Panc1 (cell line): ENCODE data around the gene KCNG2. TPM values are rescaled to one million over a fixed set of nuclear protein-coding genes. Genes with fewer than 3 reads are reported as not detected.

ENCODE experiments used
- ATAC-seq: fragments of 200-7000 bp; cut with Tn5 transposase; 2 replicates; pipeline ENCODE4 v1.9.1; 2020; ENCODE audit warnings: mild to moderate bottlenecking, moderate library complexity
- BruUV-seq: library from RNA; stranded (reverse); fragments of 400-500 nt; replicated peaks from 2 replicates; lab custom pipeline; 2021; lab: Mats Ljungman, UMichigan
- CTCF ChIA-PET: fragments of 300-600 bp; sonication (Branson Sonifier 250); formaldehyde crosslinking; loops from one replicate; lab custom pipeline; 2022; ENCODE audit warnings: antibody characterized with exemption; lab: Charles Lee
- POLR2A ChIA-PET: fragments of 300-600 bp; sonication (Branson Sonifier 250); formaldehyde crosslinking; loops from one replicate; lab custom pipeline; 2022; ENCODE audit warnings: antibody characterized with exemption; lab: Charles Lee
- DNase-seq: peaks from one replicate; pipeline ENCODE4 v3.0.0-alpha.2; 2010; ENCODE audit warnings: low read depth, low spot score
- H3K27ac ChIP-seq: 2 replicates; pipeline ENCODE4 v1.5.1; 2011; ENCODE audit warnings: mild to moderate bottlenecking, low read length, inconsistent platforms
- H3K27me3 ChIP-seq: fragments of 200-500 bp; sonication (Bioruptor generic); 2 replicates; pipeline ENCODE4 v1.6.0; 2014; ENCODE audit warnings: low read length, inconsistent platforms; ENCODE audit not compliant: control insufficient read depth, insufficient read depth
- H3K36me3 ChIP-seq: fragments of 200-500 bp; sonication (Bioruptor generic); 2 replicates; pipeline ENCODE4 v1.5.1; 2014; ENCODE audit warnings: inconsistent platforms, mild to moderate bottlenecking, low read length, moderate library complexity; ENCODE audit not compliant: control insufficient read depth, insufficient read depth
- H3K4me1 ChIP-seq: 2 replicates; pipeline ENCODE4 v1.5.1; 2011; ENCODE audit warnings: inconsistent platforms, mild to moderate bottlenecking, low read length, moderate library complexity; ENCODE audit not compliant: control insufficient read depth, insufficient read depth
- H3K4me3 ChIP-seq, 2 experiments: 2 replicates each; pipeline ENCODE4 v1.5.1; 2011 to 2012; ENCODE audit warnings: low read depth in 2 of 2, low read length in 2 of 2, mild to moderate bottlenecking in 2 of 2, inconsistent platforms in 1 of 2, moderate library complexity in 1 of 2
- H3K9me3 ChIP-seq: fragments of 200-500 bp; sonication (Bioruptor generic); 2 replicates; pipeline ENCODE4 v1.5.1; 2014; ENCODE audit warnings: low read depth, mild to moderate bottlenecking, inconsistent platforms, low read length, moderate library complexity; ENCODE audit not compliant: control insufficient read depth, insufficient read depth
- POLR2AphosphoS5 ChIP-seq: IDR thresholded peaks from 2 replicates; pipeline ENCODE4 v1.6.1; 2012; ENCODE audit warnings: mild to moderate bottlenecking, low read depth, low read length, moderate library complexity
- SIN3A ChIP-seq: IDR thresholded peaks from 2 replicates; pipeline ENCODE4 v1.6.1; 2012; ENCODE audit warnings: low read depth, mild to moderate bottlenecking, low read length, moderate library complexity, borderline replicate concordance; ENCODE audit not compliant: insufficient read depth
- TCF7L2 ChIP-seq: IDR thresholded peaks from 2 replicates; pipeline ENCODE4 v1.6.1; 2011; ENCODE audit warnings: mild to moderate bottlenecking, low read depth, low read length, inconsistent platforms
- in situ Hi-C: cut with HindIII; loops from 2 replicates; pipeline ENCODE4 v1.10.0; 2016; ENCODE audit warnings: low sequenced_read_pairs, low pct_unique_long_range_greater_than_20kb
- intact Hi-C: fragments of 100-400 bp; cut with micrococcal nuclease; formaldehyde crosslinking; loops from one replicate; pipeline ENCODE4 v1.10.0; 2022; ENCODE audit not compliant: unreplicated experiment
- total RNA-seq: library from RNA; stranded (reverse); gene quantifications from one replicate; pipeline ENCODE4 v1.2.1, GENCODE V29; 2021; ENCODE audit not compliant: unreplicated experiment
- TF ChIP-seq, protein P1 (sequence below): fragments of 450-650 bp; IDR thresholded peaks from 2 replicates; pipeline ENCODE4 v1.5.1; 2017; ENCODE audit warnings: mild to moderate bottlenecking
- TF ChIP-seq, protein P2 (sequence below), 2 experiments: IDR thresholded peaks; 2 replicates each; pipeline ENCODE4 v1.6.1; 2011 to 2012; ENCODE audit warnings: low read depth in 2 of 2, control low read depth in 1 of 2, low read length in 1 of 2, mild to moderate bottlenecking in 1 of 2, moderate library complexity in 1 of 2; ENCODE audit not compliant: insufficient read depth in 1 of 2

KCNG2 gene
- total RNA-seq, 1 experiment from 2014 or later: not detected

DNA sequence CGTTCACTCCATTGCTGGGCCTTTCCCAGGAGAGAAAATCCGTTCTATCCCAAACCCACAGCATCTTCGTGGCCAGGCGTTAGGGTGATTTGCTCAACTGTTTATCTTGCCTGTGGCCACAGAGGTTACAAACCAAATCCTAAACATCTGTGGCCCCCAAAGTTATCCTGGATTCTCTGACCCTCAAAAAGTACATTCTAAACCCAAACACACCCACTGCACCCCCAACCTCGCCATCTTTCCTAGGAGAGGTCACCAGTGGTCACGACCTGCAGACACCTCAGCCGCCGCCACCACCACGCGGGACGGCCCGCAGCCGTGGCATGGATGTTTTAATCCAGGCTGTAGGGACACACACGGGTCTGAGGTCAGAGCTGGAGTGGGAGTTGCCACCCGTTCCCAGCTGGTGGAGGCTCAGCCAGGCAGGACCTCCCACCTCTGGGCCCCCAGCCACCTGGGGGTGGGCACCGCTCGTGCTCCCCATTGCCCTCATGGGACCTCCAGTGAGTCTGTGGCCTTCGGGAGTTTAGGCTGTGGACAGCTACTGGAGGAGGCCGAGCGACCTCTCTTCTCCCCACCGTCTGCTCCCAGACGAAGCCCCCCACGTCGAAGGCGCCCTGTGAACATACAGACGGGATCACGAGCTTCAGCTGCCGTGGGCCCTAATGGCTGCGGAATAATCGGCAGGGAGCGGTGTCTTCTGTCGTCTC lies 72.0 kb downstream of the KCNG2 start:
- in situ Hi-C loops (no loop called here), intact Hi-C loops (no loop called here)
- ATAC-seq (no peak), DNase-seq (no peak)
- BruUV-seq: no TSS peak
- Histone ChIP-seq H3K27ac (no peak overlapping the region), H3K27me3 (no peaks in the 10 kb centered on the region), H3K36me3 (no peaks in the 10 kb centered on the region), H3K9me3 (no peaks in the 10 kb centered on the region), H3K4me3 (no peak overlapping the region), H3K4me1 (no peaks in the 10 kb centered on the region)
- ChIA-PET POLR2A (no interaction called here), CTCF (no interaction called here)
- TF ChIP-seq, protein P1, sequence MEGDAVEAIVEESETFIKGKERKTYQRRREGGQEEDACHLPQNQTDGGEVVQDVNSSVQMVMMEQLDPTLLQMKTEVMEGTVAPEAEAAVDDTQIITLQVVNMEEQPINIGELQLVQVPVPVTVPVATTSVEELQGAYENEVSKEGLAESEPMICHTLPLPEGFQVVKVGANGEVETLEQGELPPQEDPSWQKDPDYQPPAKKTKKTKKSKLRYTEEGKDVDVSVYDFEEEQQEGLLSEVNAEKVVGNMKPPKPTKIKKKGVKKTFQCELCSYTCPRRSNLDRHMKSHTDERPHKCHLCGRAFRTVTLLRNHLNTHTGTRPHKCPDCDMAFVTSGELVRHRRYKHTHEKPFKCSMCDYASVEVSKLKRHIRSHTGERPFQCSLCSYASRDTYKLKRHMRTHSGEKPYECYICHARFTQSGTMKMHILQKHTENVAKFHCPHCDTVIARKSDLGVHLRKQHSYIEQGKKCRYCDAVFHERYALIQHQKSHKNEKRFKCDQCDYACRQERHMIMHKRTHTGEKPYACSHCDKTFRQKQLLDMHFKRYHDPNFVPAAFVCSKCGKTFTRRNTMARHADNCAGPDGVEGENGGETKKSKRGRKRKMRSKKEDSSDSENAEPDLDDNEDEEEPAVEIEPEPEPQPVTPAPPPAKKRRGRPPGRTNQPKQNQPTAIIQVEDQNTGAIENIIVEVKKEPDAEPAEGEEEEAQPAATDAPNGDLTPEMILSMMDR: no peak
- TF ChIP-seq SIN3A: no peak
- no peak for TF ChIP-seq TCF7L2
- TF ChIP-seq, protein P2, sequence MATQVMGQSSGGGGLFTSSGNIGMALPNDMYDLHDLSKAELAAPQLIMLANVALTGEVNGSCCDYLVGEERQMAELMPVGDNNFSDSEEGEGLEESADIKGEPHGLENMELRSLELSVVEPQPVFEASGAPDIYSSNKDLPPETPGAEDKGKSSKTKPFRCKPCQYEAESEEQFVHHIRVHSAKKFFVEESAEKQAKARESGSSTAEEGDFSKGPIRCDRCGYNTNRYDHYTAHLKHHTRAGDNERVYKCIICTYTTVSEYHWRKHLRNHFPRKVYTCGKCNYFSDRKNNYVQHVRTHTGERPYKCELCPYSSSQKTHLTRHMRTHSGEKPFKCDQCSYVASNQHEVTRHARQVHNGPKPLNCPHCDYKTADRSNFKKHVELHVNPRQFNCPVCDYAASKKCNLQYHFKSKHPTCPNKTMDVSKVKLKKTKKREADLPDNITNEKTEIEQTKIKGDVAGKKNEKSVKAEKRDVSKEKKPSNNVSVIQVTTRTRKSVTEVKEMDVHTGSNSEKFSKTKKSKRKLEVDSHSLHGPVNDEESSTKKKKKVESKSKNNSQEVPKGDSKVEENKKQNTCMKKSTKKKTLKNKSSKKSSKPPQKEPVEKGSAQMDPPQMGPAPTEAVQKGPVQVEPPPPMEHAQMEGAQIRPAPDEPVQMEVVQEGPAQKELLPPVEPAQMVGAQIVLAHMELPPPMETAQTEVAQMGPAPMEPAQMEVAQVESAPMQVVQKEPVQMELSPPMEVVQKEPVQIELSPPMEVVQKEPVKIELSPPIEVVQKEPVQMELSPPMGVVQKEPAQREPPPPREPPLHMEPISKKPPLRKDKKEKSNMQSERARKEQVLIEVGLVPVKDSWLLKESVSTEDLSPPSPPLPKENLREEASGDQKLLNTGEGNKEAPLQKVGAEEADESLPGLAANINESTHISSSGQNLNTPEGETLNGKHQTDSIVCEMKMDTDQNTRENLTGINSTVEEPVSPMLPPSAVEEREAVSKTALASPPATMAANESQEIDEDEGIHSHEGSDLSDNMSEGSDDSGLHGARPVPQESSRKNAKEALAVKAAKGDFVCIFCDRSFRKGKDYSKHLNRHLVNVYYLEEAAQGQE (IDR thresholded peaks at IDR 0.05; ENCODE audit: insufficient read depth in 1 of 2, low read depth in 2 of 2, low read length in 1 of 2): no peak
- TF ChIP-seq POLR2AphosphoS5: no peak

DNA sequence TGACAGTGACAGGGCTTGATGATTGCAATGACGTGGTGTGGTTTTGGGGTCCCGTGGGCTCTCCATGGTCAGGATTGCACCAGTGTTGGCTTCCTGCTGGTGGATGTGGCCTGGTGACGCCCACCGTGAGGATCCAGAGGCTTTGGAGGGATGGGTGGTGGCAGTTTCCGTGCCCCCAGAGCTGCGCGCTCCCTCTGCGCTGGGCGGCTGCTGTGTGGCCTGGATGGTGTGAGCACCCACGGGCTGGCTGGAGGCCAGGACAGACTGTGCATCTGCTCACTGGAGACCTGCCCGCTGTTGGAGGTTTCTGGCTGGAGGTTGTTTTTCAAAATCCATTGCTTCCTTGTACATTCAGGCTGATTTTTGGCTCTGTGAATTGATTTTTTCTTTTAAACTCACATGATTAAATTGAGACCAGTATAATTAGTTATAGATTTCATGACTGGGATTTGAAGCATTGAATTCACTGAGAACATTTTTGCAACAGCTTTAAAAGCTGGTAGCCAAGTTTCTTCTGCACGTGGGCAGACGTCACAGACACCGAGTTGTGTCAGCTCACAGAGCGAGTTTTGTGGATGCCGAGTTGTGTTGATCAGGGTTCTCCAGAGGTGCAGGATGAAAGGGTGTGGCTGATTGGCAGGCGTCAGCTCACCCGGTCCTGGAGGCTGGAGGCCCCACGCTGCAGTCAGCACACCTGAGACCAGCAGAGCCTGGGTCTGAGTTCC lies 72.7 kb downstream of the KCNG2 start:
- ChIA-PET POLR2A (no interaction called here), CTCF (interaction anchor here (0.6 kb wide), 1 partner anchor 772 kb away, joined by 4 read pairs; no protein-coding TSS in a partner anchor)
- in situ Hi-C loops: no loop called here
- Histone ChIP-seq H3K4me3 (no peak overlapping the region), H3K27ac (no peak overlapping the region), H3K9me3 (no peaks in the 10 kb centered on the region), H3K36me3 (no peaks in the 10 kb centered on the region), H3K4me1 (no peaks in the 10 kb centered on the region), H3K27me3 (no peaks in the 10 kb centered on the region; the same call in 1 of the 2 replicates)
- TF ChIP-seq, protein P1: no peak
- no peak for TF ChIP-seq POLR2AphosphoS5
- TF ChIP-seq, protein P2 (IDR thresholded peaks at IDR 0.05; ENCODE audit: insufficient read depth in 1 of 2, low read depth in 2 of 2, low read length in 1 of 2): no peak
- TF ChIP-seq SIN3A: no peak
- no peak for TF ChIP-seq TCF7L2
- no peak for ATAC-seq
- no peak for DNase-seq
- BruUV-seq: no TSS peak
- intact Hi-C loops: no loop called here
